ENCODE measurements around the gene C3orf20. TPM values are rescaled to one million over a fixed set of nuclear protein-coding genes. Genes with fewer than 3 reads are reported as not detected.

Gene C3orf20
- total RNA-seq, 4 donors from 2014 or later, result 0.07 to 0.73 TPM; not detected in 2

DNA sequence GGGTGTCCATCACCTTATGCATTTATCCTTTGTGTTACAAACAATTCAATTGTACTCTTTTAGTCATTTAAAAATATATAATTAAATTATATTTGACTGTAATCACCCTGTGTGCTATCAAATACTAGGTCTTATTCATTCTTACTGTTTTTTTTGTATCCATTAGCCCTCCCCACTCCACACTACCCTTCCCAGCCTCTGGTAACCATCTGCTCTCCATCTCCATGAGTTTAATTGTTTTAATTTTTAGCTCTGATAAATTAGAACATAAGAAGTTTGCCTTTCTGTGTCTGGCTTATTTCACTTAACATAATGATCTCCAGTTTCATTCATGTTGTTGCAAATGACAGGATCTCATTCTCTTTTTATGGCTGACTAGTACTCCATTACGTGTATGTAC is 16.8 kb downstream of the C3orf20 start:
- no peak overlapping the region for H3K4me3 ChIP-seq
- intact Hi-C loops (cut with DNase I; ENCODE audit: low total_unique reads), result no loop called here
- no peaks in the 10 kb centered on the region for H3K9me3 ChIP-seq
- no peak for DNase-seq
- H3K4me1 ChIP-seq, result no peaks in the 10 kb centered on the region
- H3K27ac ChIP-seq, result no peak overlapping the region
- no peak for TF ChIP-seq POLR2A (IDR thresholded peaks at IDR 0.05)
- TF ChIP-seq CTCF (IDR thresholded peaks at IDR 0.05), result no peak
- no peaks in the 10 kb centered on the region for H3K27me3 ChIP-seq
- no peaks in the 10 kb centered on the region for H3K36me3 ChIP-seq

- intact Hi-C loops (cut with DNase I; ENCODE audit: low total_unique reads), result no loop called here
- Histone ChIP-seq H3K9me3 (no peaks in the 10 kb centered on the region), H3K36me3 (no peaks in the 10 kb centered on the region), H3K27ac (no peak overlapping the region), H3K27me3 (no peaks in the 10 kb centered on the region), H3K4me3 (no peak overlapping the region), H3K4me1 (no peaks in the 10 kb centered on the region)
- no peak for DNase-seq
- no peak for TF ChIP-seq CTCF (IDR thresholded peaks at IDR 0.05)
- no peak for TF ChIP-seq POLR2A (IDR thresholded peaks at IDR 0.05)
Measured at GRCh38 chr3:14698601-14699244, 23.8 kb downstream of the C3orf20 start.

GRCh38 chr3:14699643-14700042 is 24.7 kb downstream of the C3orf20 start:
- TF ChIP-seq CTCF (IDR thresholded peaks at IDR 0.05), result no peak
- no peak for TF ChIP-seq POLR2A (IDR thresholded peaks at IDR 0.05)
- H3K4me1 ChIP-seq, result no peaks in the 10 kb centered on the region
- no peak overlapping the region for H3K4me3 ChIP-seq
- intact Hi-C loops (cut with DNase I; ENCODE audit: low total_unique reads), result no loop called here
- H3K27me3 ChIP-seq, result no peaks in the 10 kb centered on the region
- no peak for DNase-seq
- H3K36me3 ChIP-seq, result no peaks in the 10 kb centered on the region
- H3K27ac ChIP-seq, result no peak overlapping the region
- no peaks in the 10 kb centered on the region for H3K9me3 ChIP-seq

GRCh38 chr3:14700891-14701290 is 25.9 kb downstream of the C3orf20 start:
- no peak for DNase-seq
- TF ChIP-seq POLR2A (IDR thresholded peaks at IDR 0.05), result no peak
- TF ChIP-seq CTCF (IDR thresholded peaks at IDR 0.05), result no peak
- Histone ChIP-seq H3K4me1 (no peaks in the 10 kb centered on the region), H3K36me3 (no peaks in the 10 kb centered on the region), H3K27ac (no peak overlapping the region), H3K4me3 (no peak overlapping the region), H3K9me3 (no peaks in the 10 kb centered on the region), H3K27me3 (no peaks in the 10 kb centered on the region)
- intact Hi-C loops (cut with DNase I; ENCODE audit: low total_unique reads), result no loop called here

DNA sequence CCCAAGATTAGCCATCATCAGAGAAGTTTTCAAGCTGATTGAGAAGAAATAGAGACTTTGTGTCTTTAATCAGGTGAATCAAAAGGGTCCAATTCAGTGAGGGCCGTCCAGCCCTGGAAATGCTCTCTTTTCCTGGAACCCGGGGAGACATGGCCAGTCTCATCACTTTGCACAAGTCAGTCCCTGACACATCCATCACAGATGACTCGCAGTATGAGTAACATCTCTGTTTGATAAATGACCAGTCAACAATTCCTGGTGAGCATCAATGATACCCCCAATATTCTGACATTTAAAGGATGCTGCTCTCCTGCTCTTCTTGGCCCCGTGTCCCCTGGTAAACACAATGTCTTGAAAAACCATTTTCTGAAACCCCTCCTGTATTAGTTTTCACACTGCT is 26.7 kb downstream of the C3orf20 start:
- H3K9me3 ChIP-seq, result no peaks in the 10 kb centered on the region
- no peaks in the 10 kb centered on the region for H3K27me3 ChIP-seq
- H3K4me1 ChIP-seq, result no peaks in the 10 kb centered on the region
- no peak for TF ChIP-seq POLR2A (IDR thresholded peaks at IDR 0.05)
- no peak for TF ChIP-seq CTCF (IDR thresholded peaks at IDR 0.05)
- no peak overlapping the region for H3K27ac ChIP-seq
- no peak for DNase-seq
- no peak overlapping the region for H3K4me3 ChIP-seq
- intact Hi-C loops (cut with DNase I; ENCODE audit: low total_unique reads), result no loop called here
- H3K36me3 ChIP-seq, result no peaks in the 10 kb centered on the region
